Measurements from ENCODE around the gene GPR135. TPM values are rescaled to one million over a fixed set of nuclear protein-coding genes. Genes with fewer than 3 reads are reported as not detected.

GPR135 gene
- polyA plus RNA-seq, 1 donor (not counting 4 experiments of a cell fraction or from before 2014, with no cell fraction given): 0.90 TPM

- Histone ChIP-seq H3K4me1 (ENCODE audit: control insufficient read depth, extremely low read depth, insufficient read depth, low read length) (peaks cover 2% of the 10 kb centered on the region), H3K4me2 (ENCODE audit: control insufficient read depth, extremely low read depth, insufficient read depth, low read depth, low read length) (no peak overlapping the region), H3K9ac (ENCODE audit: control insufficient read depth, extremely low read depth, insufficient read depth, low read length) (no peak overlapping the region), H3K27ac (ENCODE audit: control insufficient read depth, insufficient read depth, low read length) (no peak overlapping the region), H3K9me1 (ENCODE audit: control insufficient read depth, extremely low read depth, insufficient read depth, low read length) (no peaks in the 10 kb centered on the region), H4K20me1 (ENCODE audit: control insufficient read depth, extremely low read depth, insufficient read depth, low read length) (no peaks in the 10 kb centered on the region), H3K79me2 (ENCODE audit: control insufficient read depth, insufficient read depth, low read length) (no peaks in the 10 kb centered on the region), H3K4me3 (ENCODE audit: control insufficient read depth in 2 of 3, extremely low read depth in 1 of 3, insufficient read depth in 2 of 3, low read depth in 1 of 3, low read length in 3 of 3) (no peak overlapping the region), H3K36me3 (ENCODE audit: control insufficient read depth in 2 of 2, extremely low read depth in 1 of 2, insufficient read depth in 2 of 2, low read length in 2 of 2) (no peaks in the 10 kb centered on the region), H2AFZ (ENCODE audit: control insufficient read depth, low read length) (no peak overlapping the region), H3K27me3 (ENCODE audit: control insufficient read depth, extremely low read depth, insufficient read depth, low read length) (no peaks in the 10 kb centered on the region), H3K9me3 (ENCODE audit: control insufficient read depth, low read depth, low read length) (no peaks in the 10 kb centered on the region)
- TF ChIP-seq EZH2 (IDR thresholded peaks at IDR 0.05; ENCODE audit: low read length) (no peak), CTCF (optimal IDR thresholded peaks at IDR 0.05 in 1 of 3, IDR thresholded peaks at IDR 0.05 in 1 of 3, conservative IDR thresholded peaks at IDR 0.05 in 1 of 3; ENCODE audit: extremely low read depth in 1 of 3, insufficient read depth in 2 of 3, low read length in 3 of 3) (no peak)
- dilution Hi-C loops (cut with MboI; ENCODE audit: extremely low pct_ligation_motif_present, low sequenced_read_pairs): no loop called here
- FAIRE-seq: no peak
- DNase-seq (ENCODE audit: low read depth, low spot score): no peak
These were observed 47.9 kb downstream of the GPR135 start for GRCh38 chr14:59417311-59417710.

- Histone ChIP-seq H3K36me3 (ENCODE audit: control insufficient read depth in 2 of 2, extremely low read depth in 1 of 2, insufficient read depth in 2 of 2, low read length in 2 of 2) (no peaks in the 10 kb centered on the region), H3K4me1 (ENCODE audit: control insufficient read depth, extremely low read depth, insufficient read depth, low read length) (peaks cover 2% of the 10 kb centered on the region), H3K27ac (ENCODE audit: control insufficient read depth, insufficient read depth, low read length) (no peak overlapping the region), H3K9me3 (ENCODE audit: control insufficient read depth, low read depth, low read length) (no peaks in the 10 kb centered on the region), H3K9ac (ENCODE audit: control insufficient read depth, extremely low read depth, insufficient read depth, low read length) (no peak overlapping the region), H3K4me2 (ENCODE audit: control insufficient read depth, extremely low read depth, insufficient read depth, low read depth, low read length) (no peak overlapping the region), H4K20me1 (ENCODE audit: control insufficient read depth, extremely low read depth, insufficient read depth, low read length) (no peaks in the 10 kb centered on the region), H2AFZ (ENCODE audit: control insufficient read depth, low read length) (no peak overlapping the region), H3K9me1 (ENCODE audit: control insufficient read depth, extremely low read depth, insufficient read depth, low read length) (no peaks in the 10 kb centered on the region), H3K4me3 (ENCODE audit: control insufficient read depth in 2 of 3, extremely low read depth in 1 of 3, insufficient read depth in 2 of 3, low read depth in 1 of 3, low read length in 3 of 3) (no peak overlapping the region), H3K27me3 (ENCODE audit: control insufficient read depth, extremely low read depth, insufficient read depth, low read length) (no peaks in the 10 kb centered on the region), H3K79me2 (ENCODE audit: control insufficient read depth, insufficient read depth, low read length) (no peaks in the 10 kb centered on the region)
- dilution Hi-C loops (cut with MboI; ENCODE audit: extremely low pct_ligation_motif_present, low sequenced_read_pairs): no loop called here
- TF ChIP-seq EZH2 (IDR thresholded peaks at IDR 0.05; ENCODE audit: low read length) (no peak), CTCF (optimal IDR thresholded peaks at IDR 0.05 in 1 of 3, IDR thresholded peaks at IDR 0.05 in 1 of 3, conservative IDR thresholded peaks at IDR 0.05 in 1 of 3; ENCODE audit: extremely low read depth in 1 of 3, insufficient read depth in 2 of 3, low read length in 3 of 3) (no peak)
- DNase-seq (ENCODE audit: low read depth, low spot score) (no peak), FAIRE-seq (no peak)
These were observed 49.2 kb downstream of the GPR135 start for GRCh38 chr14:59415836-59416602.

Other genes starting within 250 kb of the GPR135 start
- 21.6 to 37.5 TPM (median 28.9 TPM) in 3 replicates for gene L3HYPDH, start 19.0 kb upstream of the GPR135 start, polyA plus RNA-seq
- gene JKAMP, start 19.1 kb upstream of the GPR135 start, polyA plus RNA-seq: 82.1 to 166 TPM (median 145 TPM) in 3 replicates
- gene CCDC175, start 111.4 kb upstream of the GPR135 start, polyA plus RNA-seq: not detected in 3 replicates